CD8-positive, alpha-beta memory T cell (primary cell): ENCODE results near the gene LTBR. TPM values are rescaled to one million over a fixed set of nuclear protein-coding genes. Genes with fewer than 3 reads are reported as not detected.

Experiments
- CTCF ChIA-PET: fragments of 350-600 bp; sonication (Branson Sonifier 250); formaldehyde crosslinking; loops from one replicate; lab custom pipeline; 2021; ENCODE audit warnings: antibody characterized with exemption; lab: Charles Lee
- POLR2A ChIA-PET: fragments of 350-600 bp; sonication (Branson Sonifier 250); formaldehyde crosslinking; loops from one replicate; lab custom pipeline; 2021; ENCODE audit warnings: antibody characterized with exemption; lab: Charles Lee
- DNase-seq, 5 donors: peaks; one replicate each; pipeline versions ENCODE4 v3.0.0 to v3.0.0-alpha.2; 2020 to 2022; ENCODE audit warnings: mixed read lengths in 1 of 5
- H3K27ac ChIP-seq: one replicate; pipeline ENCODE4 v1.7.0; 2013; ENCODE audit warnings: low read depth, mild to moderate bottlenecking, low read length, moderate library complexity
- H3K27me3 ChIP-seq: 2 replicates; pipeline ENCODE4 v1.7.0; 2013; ENCODE audit warnings: low read length, mild to moderate bottlenecking; ENCODE audit not compliant: insufficient read depth, poor library complexity, severe bottlenecking
- H3K36me3 ChIP-seq: 2 replicates; pipeline ENCODE4 v1.7.0; 2013; ENCODE audit warnings: mild to moderate bottlenecking, low read length, moderate library complexity; ENCODE audit not compliant: insufficient read depth
- H3K4me1 ChIP-seq: 2 replicates; pipeline ENCODE4 v1.7.0; 2013; ENCODE audit warnings: mild to moderate bottlenecking, low read length, moderate library complexity; ENCODE audit not compliant: insufficient read depth
- H3K4me3 ChIP-seq: 2 replicates; pipeline ENCODE4 v1.7.0; 2013; ENCODE audit warnings: mild to moderate bottlenecking, low read length
- H3K9me3 ChIP-seq: 2 replicates; pipeline ENCODE4 v1.7.0; 2013; ENCODE audit warnings: mild to moderate bottlenecking, low read length
- H3K27ac Mint-ChIP-seq, 8 donors: one replicate each; pipeline ENCODE4 v1.8.0; 2020 to 2021; ENCODE audit warnings: mixed read lengths in 8 of 8, mild to moderate bottlenecking in 6 of 8, inconsistent platforms in 3 of 8, moderate library complexity in 3 of 8
- H3K27me3 Mint-ChIP-seq, 2 donors: one replicate each; pipeline ENCODE4 v1.8.0; 2020 to 2021; ENCODE audit warnings: mixed read lengths in 2 of 2, mild to moderate bottlenecking in 1 of 2, moderate library complexity in 1 of 2
- H3K36me3 Mint-ChIP-seq, 3 donors: one replicate each; pipeline ENCODE4 v1.8.0; 2020 to 2021; ENCODE audit warnings: mixed read lengths in 3 of 3, inconsistent platforms in 1 of 3, mild to moderate bottlenecking in 1 of 3
- H3K4me1 Mint-ChIP-seq, 3 donors: one replicate each; pipeline ENCODE4 v1.8.0; 2020 to 2021; ENCODE audit warnings: mixed read lengths in 3 of 3, inconsistent platforms in 1 of 3, mild to moderate bottlenecking in 1 of 3
- H3K4me3 Mint-ChIP-seq, 7 donors: one replicate each; pipeline ENCODE4 v1.8.0; 2020 to 2021; ENCODE audit warnings: mixed read lengths in 7 of 7, mild to moderate bottlenecking in 6 of 7, moderate library complexity in 4 of 7, inconsistent platforms in 2 of 7
- H3K9me3 Mint-ChIP-seq, 5 donors: one replicate each; pipeline ENCODE4 v1.8.0; 2020 to 2022; ENCODE audit warnings: mixed read lengths in 5 of 5, mild to moderate bottlenecking in 3 of 5, moderate library complexity in 2 of 5, inconsistent platforms in 1 of 5
- polyA plus RNA-seq: library from polyadenylated mRNA; unstranded; fragments of 300-500 nt; fragmentation: Illumina TruSeq; gene quantifications from one replicate; pipeline ENCODE4 v1.2.3, GENCODE V29; 2021
- total RNA-seq, 2 experiments: library from RNA; stranded (reverse); gene quantifications; one replicate each; pipeline ENCODE4 v1.2.3, GENCODE V29; 2021

LTBR gene
- total and polyA plus RNA-seq, 3 experiments from 2014 or later: 0.51 to 1.4 TPM; not detected in 1

DNA sequence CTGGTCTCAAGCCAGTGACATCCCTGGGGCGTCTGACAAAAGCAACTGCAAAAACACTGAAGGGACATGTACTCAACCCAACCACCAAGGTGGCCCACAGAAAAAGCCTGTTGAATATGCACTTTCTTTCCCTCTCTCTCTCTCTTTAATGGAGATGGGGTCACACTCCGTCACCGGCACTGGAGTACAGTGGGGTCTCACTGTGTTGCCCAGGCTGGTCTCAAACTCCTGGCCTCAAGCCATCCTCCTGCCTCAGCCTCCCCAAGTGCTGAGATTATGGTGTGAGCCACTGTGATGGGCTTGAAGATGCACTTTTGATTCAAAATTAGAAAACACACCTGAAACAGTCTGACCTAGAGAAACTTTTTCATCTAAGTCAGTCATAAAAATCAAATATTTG, 53.6 kb downstream of the LTBR start:
- H3K36me3 ChIP-seq: no peaks in the 10 kb centered on the region
- peaks cover 25% of the 10 kb centered on the region for H3K4me1 ChIP-seq
- no peak overlapping the region for H3K27ac ChIP-seq
- H3K9me3 Mint-ChIP-seq: no peaks in the 10 kb centered on the region
- DNase-seq: no peak
- H3K4me3 ChIP-seq: no peak overlapping the region
- ChIA-PET POLR2A (no interaction called here), CTCF (interaction anchor here (1.3 to 3.1 kb wide), 2 partner anchors 14 to 28 kb away, joined by 3 to 15 read pairs; no protein-coding TSS in a partner anchor)
- H3K4me1 Mint-ChIP-seq: peaks cover 38 to 44% (median 44%) of the 10 kb centered on the region in 3 donors
- H3K9me3 ChIP-seq: no peaks in the 10 kb centered on the region
- H3K27me3 Mint-ChIP-seq: no peaks in the 10 kb centered on the region
- H3K36me3 Mint-ChIP-seq: no peaks in the 10 kb centered on the region
- no peaks in the 10 kb centered on the region for H3K27me3 ChIP-seq
- H3K4me3 Mint-ChIP-seq: no peak overlapping the region
- H3K27ac Mint-ChIP-seq: peak overlapping the region in 1 of 8 donors; percentile 61

DNA sequence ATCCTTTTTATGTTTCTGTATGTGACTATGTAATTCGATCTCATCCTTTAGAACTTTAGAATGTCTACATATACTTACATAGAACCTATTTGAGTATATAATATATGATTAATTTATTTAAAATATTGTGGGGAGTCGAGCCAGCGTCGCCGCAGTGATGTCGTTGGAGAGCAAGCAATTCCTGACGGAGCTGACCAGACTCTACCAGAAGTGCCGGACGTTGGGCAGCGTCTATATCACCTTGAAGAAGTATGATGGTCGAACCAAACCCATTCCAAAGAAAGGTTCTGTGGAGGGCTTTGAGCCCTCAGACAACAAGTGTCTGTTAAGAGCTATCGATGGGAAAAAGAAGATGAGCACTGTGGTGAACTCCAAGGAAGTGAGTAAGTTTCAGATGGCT, 54.4 kb downstream of the LTBR start:
- CTCF ChIA-PET: interaction anchor here (1.1 to 3.1 kb wide), 3 partner anchors 11 to 27 kb away, joined by 3 to 15 read pairs (median 3); no protein-coding TSS in a partner anchor
- no peaks in the 10 kb centered on the region for H3K27me3 ChIP-seq
- Mint-ChIP-seq H3K9me3 (no peaks in the 10 kb centered on the region), H3K27ac (no peak overlapping the region), H3K36me3 (no peaks in the 10 kb centered on the region), H3K27me3 (no peaks in the 10 kb centered on the region), H3K4me3 (no peak overlapping the region), H3K4me1 (peaks cover 39 to 44% (median 43%) of the 10 kb centered on the region in 3 donors)
- POLR2A ChIA-PET: interaction anchor here (0.9 kb wide), 1 partner anchor 46 kb away, joined by 3 read pairs; no protein-coding TSS in a partner anchor
- H3K9me3 ChIP-seq: no peaks in the 10 kb centered on the region
- H3K4me1 ChIP-seq: peaks cover 23% of the 10 kb centered on the region
- no peaks in the 10 kb centered on the region for H3K36me3 ChIP-seq
- no peak overlapping the region for H3K4me3 ChIP-seq
- DNase-seq: no peak
- H3K27ac ChIP-seq: no peak overlapping the region

DNA sequence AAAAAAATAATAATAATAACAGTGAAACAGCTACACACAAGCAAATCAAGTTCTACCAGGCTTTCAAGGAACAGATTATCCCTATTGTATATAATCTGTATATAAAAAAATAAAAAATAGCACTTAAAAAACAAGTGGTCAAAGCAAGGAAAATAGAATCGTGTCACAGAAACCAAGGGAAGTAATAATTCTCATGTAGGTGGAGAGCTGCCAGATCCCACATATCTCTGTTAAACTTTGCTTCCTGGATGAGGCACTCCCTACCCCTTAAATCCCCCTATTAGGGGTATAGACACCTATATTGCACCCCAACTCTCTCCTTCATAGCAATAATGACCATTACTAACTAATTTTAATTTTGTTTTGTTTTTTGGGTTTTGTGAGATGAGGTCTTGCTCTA, 56.4 kb downstream of the LTBR start:
- Mint-ChIP-seq H3K36me3 (peaks cover 0 to 8% (median 0%) of the 10 kb centered on the region in 3 donors), H3K27me3 (no peaks in the 10 kb centered on the region)

More for the DNA sequence above, 56.4 kb downstream of the LTBR start:
- Histone ChIP-seq H3K4me1 (peaks cover 16% of the 10 kb centered on the region), H3K36me3 (no peaks in the 10 kb centered on the region), H3K9me3 (no peaks in the 10 kb centered on the region), H3K27me3 (no peaks in the 10 kb centered on the region), H3K4me3 (no peak overlapping the region), H3K27ac (no peak overlapping the region)
- no peak overlapping the region for H3K4me3 Mint-ChIP-seq
- no peak for DNase-seq
- no peaks in the 10 kb centered on the region for H3K9me3 Mint-ChIP-seq
- peaks cover 37 to 44% (median 42%) of the 10 kb centered on the region in 3 donors for H3K4me1 Mint-ChIP-seq
- ChIA-PET POLR2A (no interaction called here), CTCF (interaction anchor here (1.6 to 9.3 kb wide), 3 partner anchors 16 to 130 kb away, joined by 3 to 56 read pairs (median 15); no protein-coding TSS in a partner anchor)
- H3K27ac Mint-ChIP-seq: peak overlapping the region in 6 of 8 donors; percentile 58 to 92 (median 84)

Other genes with a start within 250 kb of the LTBR start
- 10 to 100 TPM; 13.5 to 16.2 TPM for gene CD9, start 183.8 kb upstream of the LTBR start, total RNA-seq
- 6.9 TPM for gene CD9, start 183.8 kb upstream of the LTBR start, polyA plus RNA-seq
- gene PLEKHG6, start 73.5 kb upstream of the LTBR start, total RNA-seq: not detected
- 0.72 TPM for gene PLEKHG6, start 73.5 kb upstream of the LTBR start, polyA plus RNA-seq
- 10 to 100 TPM; 62.1 to 62.9 TPM for gene TNFRSF1A, start 42.1 kb upstream of the LTBR start, total RNA-seq
- 57.1 TPM for gene TNFRSF1A, start 42.1 kb upstream of the LTBR start, polyA plus RNA-seq
- gene SCNN1A, start 8.6 kb upstream of the LTBR start, total RNA-seq: under 1 TPM; 0.77 to 0.93 TPM
- gene SCNN1A, start 8.6 kb upstream of the LTBR start, polyA plus RNA-seq: 0.49 TPM
- 100 to 1,000 TPM; 110 to 111 TPM for gene CD27, start 60.8 kb downstream of the LTBR start, total RNA-seq
- gene CD27, start 60.8 kb downstream of the LTBR start, polyA plus RNA-seq: 470 TPM
- gene TAPBPL, start 67.9 kb downstream of the LTBR start, total RNA-seq: 10 to 100 TPM; 29.1 to 32.0 TPM
- 131 TPM for gene TAPBPL, start 67.9 kb downstream of the LTBR start, polyA plus RNA-seq
- gene VAMP1, start 86.5 kb downstream of the LTBR start, total RNA-seq: 10 to 100 TPM; 26.7 to 29.6 TPM
- 10.0 TPM for gene VAMP1, start 86.5 kb downstream of the LTBR start, polyA plus RNA-seq
- 100 to 1,000 TPM; 317 to 327 TPM for gene MRPL51, start 109.1 kb downstream of the LTBR start, total RNA-seq
- 222 TPM for gene MRPL51, start 109.1 kb downstream of the LTBR start, polyA plus RNA-seq
- 10 to 100 TPM; 96.5 to 97.5 TPM for gene NCAPD2, start 109.9 kb downstream of the LTBR start, total RNA-seq
- gene NCAPD2, start 109.9 kb downstream of the LTBR start, polyA plus RNA-seq: 29.8 TPM
- 1,000 to 10,000 TPM; 7,182 to 7,238 TPM for gene GAPDH, start 150.4 kb downstream of the LTBR start, total RNA-seq
- gene GAPDH, start 150.4 kb downstream of the LTBR start, polyA plus RNA-seq: 1,770 TPM
- gene IFFO1, start 171.9 kb downstream of the LTBR start, total RNA-seq: 10 to 100 TPM; 14.2 to 15.1 TPM
- gene IFFO1, start 171.9 kb downstream of the LTBR start, polyA plus RNA-seq: 12.2 TPM
- 100 to 1,000 TPM; 170 to 172 TPM for gene NOP2, start 184.1 kb downstream of the LTBR start, total RNA-seq
- 34.0 TPM for gene NOP2, start 184.1 kb downstream of the LTBR start, polyA plus RNA-seq
- 100 to 1,000 TPM; 287 to 293 TPM for gene CHD4, start 223.2 kb downstream of the LTBR start, total RNA-seq
- gene CHD4, start 223.2 kb downstream of the LTBR start, polyA plus RNA-seq: 58.1 TPM